Stimulated activated CD8-positive, alpha-beta memory T cell treated with anti-CD3 and anti-CD28 coated beads, Interleukin-2, amount 100 ng/mL, for 1 hour (primary cell): ENCODE results near the gene OTUD1.

Source experiments
- DNase-seq, 2 donors: peaks; one replicate each; pipeline ENCODE4 v3.0.0-alpha.2; 2020; ENCODE audit warnings: low read depth in 2 of 2

Gene OTUD1

GRCh38 chr10:23467548-23467947, 28.7 kb downstream of the OTUD1 start:
- no peak for DNase-seq

- DNase-seq: no peak
Measured at GRCh38 chr10:23469596-23470237, 30.8 kb downstream of the OTUD1 start.

- DNase-seq: no peak
Measured at GRCh38 chr10:23472181-23472580, 33.3 kb downstream of the OTUD1 start.

GRCh38 chr10:23474081-23474480, 35.2 kb downstream of the OTUD1 start:
- DNase-seq: no peak

- DNase-seq: no peak
Measured at GRCh38 chr10:23474626-23475025, 35.8 kb downstream of the OTUD1 start.

GRCh38 chr10:23478570-23478969, 39.7 kb downstream of the OTUD1 start:
- DNase-seq: no peak

- no peak for DNase-seq
Measured at GRCh38 chr10:23479798-23480473, 41.1 kb downstream of the OTUD1 start.

GRCh38 chr10:23481363-23481961, 42.6 kb downstream of the OTUD1 start:
- no peak for DNase-seq

- DNase-seq: no peak
Measured at GRCh38 chr10:23490115-23490514, 51.2 kb downstream of the OTUD1 start.
